Measurements from ENCODE around the gene C1QTNF12. TPM values are rescaled to one million over a fixed set of nuclear protein-coding genes. Genes with fewer than 3 reads are reported as not detected.
A peak's percentile ranks its signal among the peaks of the same experiment; 100 is the strongest.

The C1QTNF12 gene
- total RNA-seq, 1 donor from 2014 or later = not detected

DNA sequence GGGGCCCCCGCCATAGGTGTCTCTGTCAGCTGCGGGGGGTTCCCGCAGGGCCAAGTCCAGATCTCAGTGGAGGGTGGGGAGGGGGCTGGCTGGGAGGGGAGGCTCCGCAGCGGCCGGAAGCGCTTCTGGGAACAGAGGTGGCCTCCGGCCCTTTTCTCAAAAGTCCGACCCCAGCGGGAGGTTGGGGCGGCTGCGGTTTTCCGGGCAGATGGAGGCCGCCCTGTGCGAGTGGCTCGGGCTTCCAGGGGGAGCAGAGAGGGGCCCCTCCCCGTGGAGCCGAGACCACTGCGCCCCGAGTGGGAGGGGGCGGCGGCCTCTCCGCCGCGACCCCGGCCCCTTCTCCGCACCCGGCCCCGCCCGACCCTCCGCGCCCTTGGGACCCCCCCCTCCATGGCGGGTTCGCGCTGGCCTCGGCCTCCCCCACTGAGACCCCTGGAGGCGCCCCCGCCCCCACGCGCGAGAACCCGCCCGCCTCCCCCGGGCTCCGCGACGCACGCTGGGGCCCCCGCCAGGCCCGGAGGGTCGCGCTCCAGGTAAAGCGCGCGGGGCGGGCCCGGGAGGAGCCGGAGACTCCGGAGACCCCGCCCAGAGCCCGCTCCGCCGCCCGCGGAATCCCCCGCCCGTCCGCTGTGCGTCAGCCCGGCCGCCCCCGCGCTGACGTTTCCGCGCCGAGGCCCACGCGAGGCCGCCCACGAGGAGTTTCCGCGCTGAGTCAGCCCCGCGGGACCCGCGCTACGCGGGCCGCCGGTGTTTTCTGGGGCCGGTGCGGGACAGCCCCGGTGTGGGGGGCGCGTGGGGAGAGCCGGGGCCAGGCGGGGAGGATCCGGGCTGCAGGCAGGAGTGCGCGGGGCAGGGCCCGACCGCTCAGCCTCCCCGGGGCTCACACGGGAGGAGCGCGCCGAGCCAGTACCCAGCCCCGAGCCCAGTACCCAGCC lies 45.4 kb downstream of the C1QTNF12 start:
- H3K4me1 ChIP-seq = peaks cover 0 to 7% of the 10 kb centered on the region in 2 donors
- H3K9me3 ChIP-seq = no peaks in the 10 kb centered on the region
- no peak overlapping the region for H3K27ac ChIP-seq
- peaks cover 8% of the 10 kb centered on the region for H3K27me3 ChIP-seq
- TF ChIP-seq, protein P1, sequence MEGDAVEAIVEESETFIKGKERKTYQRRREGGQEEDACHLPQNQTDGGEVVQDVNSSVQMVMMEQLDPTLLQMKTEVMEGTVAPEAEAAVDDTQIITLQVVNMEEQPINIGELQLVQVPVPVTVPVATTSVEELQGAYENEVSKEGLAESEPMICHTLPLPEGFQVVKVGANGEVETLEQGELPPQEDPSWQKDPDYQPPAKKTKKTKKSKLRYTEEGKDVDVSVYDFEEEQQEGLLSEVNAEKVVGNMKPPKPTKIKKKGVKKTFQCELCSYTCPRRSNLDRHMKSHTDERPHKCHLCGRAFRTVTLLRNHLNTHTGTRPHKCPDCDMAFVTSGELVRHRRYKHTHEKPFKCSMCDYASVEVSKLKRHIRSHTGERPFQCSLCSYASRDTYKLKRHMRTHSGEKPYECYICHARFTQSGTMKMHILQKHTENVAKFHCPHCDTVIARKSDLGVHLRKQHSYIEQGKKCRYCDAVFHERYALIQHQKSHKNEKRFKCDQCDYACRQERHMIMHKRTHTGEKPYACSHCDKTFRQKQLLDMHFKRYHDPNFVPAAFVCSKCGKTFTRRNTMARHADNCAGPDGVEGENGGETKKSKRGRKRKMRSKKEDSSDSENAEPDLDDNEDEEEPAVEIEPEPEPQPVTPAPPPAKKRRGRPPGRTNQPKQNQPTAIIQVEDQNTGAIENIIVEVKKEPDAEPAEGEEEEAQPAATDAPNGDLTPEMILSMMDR (IDR thresholded peaks at IDR 0.05) = no peak
- peak overlapping the region; percentile 36 to 67 for H3K4me3 ChIP-seq
- H3K36me3 ChIP-seq = no peaks in the 10 kb centered on the region
- intact Hi-C loops (cut with DNase I) = no loop called here
- DNase-seq (ENCODE audit: low spot score in 2 of 2) = no peak

DNA sequence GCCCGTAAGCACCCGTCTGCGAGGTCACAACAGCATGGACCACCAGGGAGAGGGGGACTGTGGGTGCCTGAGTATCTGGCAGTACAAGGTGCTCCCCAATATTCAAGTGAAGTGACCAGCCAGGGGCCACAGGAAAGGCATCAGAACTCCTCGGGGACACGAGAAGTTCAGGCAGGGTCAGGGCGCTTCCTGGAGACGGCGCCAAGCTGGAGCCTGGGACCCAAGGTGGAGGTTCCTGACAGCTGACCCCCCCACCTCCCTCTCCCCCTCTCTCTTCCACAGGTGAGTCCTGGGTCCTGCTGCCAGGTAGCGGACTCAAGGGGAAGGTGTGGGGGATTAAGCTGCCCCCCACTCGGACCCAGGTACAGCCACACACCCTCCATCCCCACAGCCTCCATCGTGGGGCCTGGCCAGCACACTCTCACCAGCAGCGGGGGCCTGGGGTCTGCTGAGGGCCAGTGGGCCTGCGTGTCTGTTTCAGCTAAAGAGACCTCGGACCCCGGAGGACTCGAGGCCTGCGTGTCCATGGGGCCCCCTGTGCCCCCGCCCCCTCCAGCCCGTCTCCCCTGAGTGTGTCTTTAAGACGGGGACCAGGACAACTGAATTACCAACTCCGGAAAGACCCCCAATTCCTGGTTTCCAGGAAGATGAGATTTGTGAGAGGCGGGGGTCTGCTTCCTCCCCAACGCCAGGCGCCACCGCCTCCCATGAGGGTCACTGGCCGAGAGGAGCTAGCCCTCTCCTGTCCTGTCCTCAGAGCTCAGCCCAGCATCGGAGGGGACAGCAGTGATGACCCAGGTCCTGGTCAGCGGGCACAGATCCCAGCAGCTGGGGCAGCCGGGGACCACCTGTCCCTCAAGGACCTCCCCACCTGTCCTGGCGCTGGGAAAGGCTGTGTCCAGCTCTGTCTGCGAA lies 46.3 kb downstream of the C1QTNF12 start:
- H3K27me3 ChIP-seq = no peaks in the 10 kb centered on the region
- TF ChIP-seq, protein P1 (IDR thresholded peaks at IDR 0.05) = no peak
- intact Hi-C loops (cut with DNase I) = no loop called here
- H3K36me3 ChIP-seq = no peaks in the 10 kb centered on the region
- H3K27ac ChIP-seq = no peak overlapping the region
- peaks cover 0 to 7% of the 10 kb centered on the region in 2 donors for H3K4me1 ChIP-seq
- no peaks in the 10 kb centered on the region for H3K9me3 ChIP-seq
- peak overlapping the region in 1 of 2 donors; percentile 67 for H3K4me3 ChIP-seq
- no peak for DNase-seq (ENCODE audit: low spot score in 2 of 2)

DNA sequence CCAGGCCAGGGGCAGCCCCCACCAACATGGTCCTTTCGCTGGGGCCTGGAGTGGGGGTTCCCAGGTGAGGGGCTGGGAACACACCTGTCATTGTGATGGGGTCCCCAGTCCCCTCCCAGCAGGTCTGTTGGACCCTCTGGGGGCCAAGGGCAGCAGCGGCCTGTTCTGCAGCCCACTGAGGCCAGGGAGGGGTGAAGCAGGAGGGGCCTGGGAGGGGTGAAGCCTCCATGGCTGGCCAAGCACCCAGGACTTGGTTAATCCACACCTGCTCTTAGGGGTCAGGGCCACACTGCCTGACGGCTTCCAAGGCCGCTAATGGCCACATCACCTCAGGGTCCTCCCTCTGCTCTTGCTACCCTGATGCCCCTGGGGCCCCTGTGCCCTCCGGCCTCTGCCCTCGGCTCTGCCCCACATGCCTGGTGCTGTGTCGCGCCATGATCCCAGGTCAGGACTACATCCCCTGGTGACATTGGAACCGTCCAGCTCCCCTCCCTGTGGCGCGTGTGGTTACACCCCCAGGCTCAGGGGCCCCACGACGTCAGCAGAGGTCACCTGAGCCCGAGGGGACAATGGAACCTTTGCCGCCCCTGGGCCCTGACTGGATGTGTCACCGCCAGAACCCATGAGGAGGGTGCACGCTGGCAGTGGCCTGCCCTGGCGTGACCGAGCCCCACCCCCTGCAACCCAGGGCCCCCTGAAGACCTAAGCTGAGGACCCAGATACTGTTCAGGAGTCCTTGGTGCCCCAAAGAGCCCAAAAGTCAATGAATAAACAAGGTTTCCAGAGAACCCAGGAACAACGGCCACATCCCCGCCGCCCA lies 47.2 kb downstream of the C1QTNF12 start:
- TF ChIP-seq, protein P1 (IDR thresholded peaks at IDR 0.05) = no peak

DNA sequence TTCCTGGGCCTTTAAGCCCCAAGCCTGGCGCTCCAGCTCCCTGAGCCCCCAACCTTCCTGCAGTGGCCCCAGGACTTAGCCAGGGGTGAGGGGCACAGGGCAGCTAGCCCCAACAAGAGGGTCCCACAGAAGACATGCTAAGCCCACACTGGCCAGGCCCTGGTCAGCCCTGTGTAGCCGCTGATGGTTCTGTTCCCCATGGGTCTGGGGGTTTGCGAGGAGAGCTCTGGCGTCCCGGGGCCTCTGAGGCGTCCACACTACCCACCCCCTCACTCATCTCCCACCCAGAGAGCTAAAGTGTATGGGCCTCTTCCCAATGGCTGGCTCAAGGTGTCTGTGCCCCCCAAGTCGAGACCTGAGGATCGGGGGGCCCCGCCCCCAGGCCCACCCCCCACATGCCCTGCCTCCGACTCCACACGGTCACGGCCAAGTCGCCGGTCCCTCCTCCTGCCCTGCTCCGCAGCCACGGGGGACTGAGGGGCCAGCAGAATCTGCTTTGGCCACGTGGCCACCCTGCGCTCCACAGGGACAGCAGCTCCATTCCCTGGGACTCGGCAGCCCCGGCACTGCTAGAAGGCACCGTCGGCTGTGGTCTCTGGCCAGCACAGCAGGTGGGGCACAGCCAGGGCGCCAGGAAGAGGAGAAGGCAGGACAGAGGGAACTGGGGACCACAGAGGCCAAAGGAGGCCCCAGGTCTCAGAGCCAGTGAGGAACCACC lies 47.9 kb downstream of the C1QTNF12 start:
- intact Hi-C loops (cut with DNase I) = no loop called here
- TF ChIP-seq, protein P1 (IDR thresholded peaks at IDR 0.05) = no peak
- Histone ChIP-seq H3K9me3 (no peaks in the 10 kb centered on the region), H3K36me3 (no peaks in the 10 kb centered on the region), H3K27ac (no peak overlapping the region), H3K4me3 (no peak overlapping the region), H3K27me3 (no peaks in the 10 kb centered on the region), H3K4me1 (peaks cover 0 to 7% of the 10 kb centered on the region in 2 donors)
- no peak for DNase-seq (ENCODE audit: low spot score in 2 of 2)

More for the DNA sequence above, 47.2 kb downstream of the C1QTNF12 start:
- peaks cover 0 to 7% of the 10 kb centered on the region in 2 donors for H3K4me1 ChIP-seq
- no peak overlapping the region for H3K27ac ChIP-seq
- no peaks in the 10 kb centered on the region for H3K36me3 ChIP-seq
- no peaks in the 10 kb centered on the region for H3K27me3 ChIP-seq
- no peaks in the 10 kb centered on the region for H3K9me3 ChIP-seq
- no peak for DNase-seq (ENCODE audit: low spot score in 2 of 2)
- intact Hi-C loops (cut with DNase I) = no loop called here
- no peak overlapping the region for H3K4me3 ChIP-seq

All from ascending aorta (tissue), 2 donors.